ENCODE data around the gene HIVEP1.

The HIVEP1 gene

GRCh38 chr6:12084681-12085080 lies 72.6 kb downstream of the HIVEP1 start:
- no peak for TF ChIP-seq ZFX (IDR thresholded peaks at IDR 0.05)
- no peak for TF ChIP-seq CTCF (conservative IDR thresholded peaks at IDR 0.05)

GRCh38 chr6:12088531-12088930 lies 76.4 kb downstream of the HIVEP1 start:
- no peak for TF ChIP-seq ZFX (IDR thresholded peaks at IDR 0.05)
- no peak for TF ChIP-seq CTCF (conservative IDR thresholded peaks at IDR 0.05)
- no peak overlapping the region for H3K27ac ChIP-seq

More at GRCh38 chr6:12084681-12085080, 72.6 kb downstream of the HIVEP1 start:
- no peak overlapping the region for H3K27ac ChIP-seq

- TF ChIP-seq ZFX (IDR thresholded peaks at IDR 0.05) = no peak
- TF ChIP-seq CTCF (conservative IDR thresholded peaks at IDR 0.05) = no peak
- H3K27ac ChIP-seq = no peak overlapping the region
These were observed 78.6 kb downstream of the HIVEP1 start for GRCh38 chr6:12090714-12091113.

GRCh38 chr6:12092762-12093161 lies 80.7 kb downstream of the HIVEP1 start:
- H3K27ac ChIP-seq = no peak overlapping the region
- no peak for TF ChIP-seq ZFX (IDR thresholded peaks at IDR 0.05)
- no peak for TF ChIP-seq CTCF (conservative IDR thresholded peaks at IDR 0.05)

- no peak overlapping the region for H3K27ac ChIP-seq
- TF ChIP-seq ZFX (IDR thresholded peaks at IDR 0.05) (no peak), CTCF (conservative IDR thresholded peaks at IDR 0.05) (no peak)
These were observed 82.6 kb downstream of the HIVEP1 start for GRCh38 chr6:12094689-12095088.

DNA sequence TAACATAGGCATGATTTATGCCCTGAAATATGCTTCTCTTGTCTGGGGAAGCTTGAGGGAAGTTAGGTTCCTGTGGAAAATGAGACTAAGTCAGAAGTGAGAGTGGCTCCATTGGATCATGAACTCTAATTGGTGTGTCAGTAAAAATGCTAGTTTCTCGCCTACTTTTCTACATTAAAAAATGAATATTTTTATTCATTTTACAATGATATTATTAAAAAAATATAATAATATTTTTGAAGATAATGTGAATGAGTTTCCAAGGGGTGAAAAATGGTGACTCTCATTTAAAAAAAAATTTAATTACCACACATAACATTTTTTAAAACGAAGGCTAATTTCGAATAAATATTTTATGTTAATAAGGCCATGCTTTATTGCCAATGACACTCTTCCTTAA lies 84.2 kb downstream of the HIVEP1 start:
- no peak overlapping the region for H3K27ac ChIP-seq
- TF ChIP-seq ZFX (IDR thresholded peaks at IDR 0.05) (no peak), CTCF (conservative IDR thresholded peaks at IDR 0.05) (no peak)

- no peak for TF ChIP-seq ZFX (IDR thresholded peaks at IDR 0.05)
- TF ChIP-seq CTCF (conservative IDR thresholded peaks at IDR 0.05) = no peak
- no peak overlapping the region for H3K27ac ChIP-seq
These were observed 85.7 kb downstream of the HIVEP1 start for GRCh38 chr6:12097791-12098190.
